ENCODE data around the gene ARID5B.

ARID5B gene

GRCh38 chr10:61923950-61924274, 22.4 kb downstream of the ARID5B start:
- no peak overlapping the region for H3K27ac ChIP-seq
- TF ChIP-seq, protein P1, sequence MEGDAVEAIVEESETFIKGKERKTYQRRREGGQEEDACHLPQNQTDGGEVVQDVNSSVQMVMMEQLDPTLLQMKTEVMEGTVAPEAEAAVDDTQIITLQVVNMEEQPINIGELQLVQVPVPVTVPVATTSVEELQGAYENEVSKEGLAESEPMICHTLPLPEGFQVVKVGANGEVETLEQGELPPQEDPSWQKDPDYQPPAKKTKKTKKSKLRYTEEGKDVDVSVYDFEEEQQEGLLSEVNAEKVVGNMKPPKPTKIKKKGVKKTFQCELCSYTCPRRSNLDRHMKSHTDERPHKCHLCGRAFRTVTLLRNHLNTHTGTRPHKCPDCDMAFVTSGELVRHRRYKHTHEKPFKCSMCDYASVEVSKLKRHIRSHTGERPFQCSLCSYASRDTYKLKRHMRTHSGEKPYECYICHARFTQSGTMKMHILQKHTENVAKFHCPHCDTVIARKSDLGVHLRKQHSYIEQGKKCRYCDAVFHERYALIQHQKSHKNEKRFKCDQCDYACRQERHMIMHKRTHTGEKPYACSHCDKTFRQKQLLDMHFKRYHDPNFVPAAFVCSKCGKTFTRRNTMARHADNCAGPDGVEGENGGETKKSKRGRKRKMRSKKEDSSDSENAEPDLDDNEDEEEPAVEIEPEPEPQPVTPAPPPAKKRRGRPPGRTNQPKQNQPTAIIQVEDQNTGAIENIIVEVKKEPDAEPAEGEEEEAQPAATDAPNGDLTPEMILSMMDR (IDR thresholded peaks at IDR 0.05) = no peak

DNA sequence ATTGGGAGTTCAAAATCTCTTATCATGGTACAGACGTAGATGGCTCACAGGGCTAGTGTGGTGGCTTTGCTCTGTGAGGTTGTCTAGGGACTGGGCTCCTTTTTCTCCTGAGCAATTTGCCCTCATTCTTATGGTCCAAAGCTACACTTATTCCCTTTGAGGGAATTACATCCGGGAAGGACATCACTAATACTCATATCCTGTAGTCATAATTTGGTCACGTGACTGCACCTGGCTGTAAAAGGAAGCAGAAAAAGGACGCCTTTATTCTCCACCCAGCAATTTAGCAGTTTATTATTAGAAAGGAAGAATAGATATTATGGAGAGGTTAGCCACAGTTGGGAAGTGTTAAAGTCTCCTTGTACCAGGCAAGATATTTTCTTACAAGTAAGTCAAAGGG, 28.1 kb downstream of the ARID5B start:
- H3K27me3 ChIP-seq = no peaks in the 10 kb centered on the region
- DNase-seq = no peak
- no peak overlapping the region for H3K4me3 ChIP-seq
- H3K36me3 ChIP-seq = no peaks in the 10 kb centered on the region
- TF ChIP-seq, protein P1 (IDR thresholded peaks at IDR 0.05) = no peak
- intact Hi-C loops (cut with DNase I; ENCODE audit: low total_unique reads) = no loop called here
- no peaks in the 10 kb centered on the region for H3K9me3 ChIP-seq
- peaks cover 0 to 20% (median 3%) of the 10 kb centered on the region in 4 donors for H3K4me1 ChIP-seq
- H3K27ac ChIP-seq = no peak overlapping the region

More at GRCh38 chr10:61923950-61924274, 22.4 kb downstream of the ARID5B start:
- Histone ChIP-seq H3K9me3 (no peaks in the 10 kb centered on the region), H3K36me3 (no peaks in the 10 kb centered on the region), H3K27me3 (no peaks in the 10 kb centered on the region), H3K4me3 (no peak overlapping the region), H3K4me1 (peaks cover 0 to 41% (median 9%) of the 10 kb centered on the region in 4 donors)
- DNase-seq = no peak
- intact Hi-C loops (cut with DNase I; ENCODE audit: low total_unique reads) = no loop called here

- Histone ChIP-seq H3K9me3 (no peaks in the 10 kb centered on the region), H3K4me3 (no peak overlapping the region), H3K4me1 (peaks cover 0 to 28% (median 3%) of the 10 kb centered on the region in 4 donors), H3K36me3 (no peaks in the 10 kb centered on the region), H3K27me3 (no peaks in the 10 kb centered on the region), H3K27ac (no peak overlapping the region)
- TF ChIP-seq, protein P1 (IDR thresholded peaks at IDR 0.05) = no peak
- DNase-seq = no peak
- intact Hi-C loops (cut with DNase I; ENCODE audit: low total_unique reads) = no loop called here
Observed at GRCh38 chr10:61931620-61932332, 30.3 kb downstream of the ARID5B start.

DNA sequence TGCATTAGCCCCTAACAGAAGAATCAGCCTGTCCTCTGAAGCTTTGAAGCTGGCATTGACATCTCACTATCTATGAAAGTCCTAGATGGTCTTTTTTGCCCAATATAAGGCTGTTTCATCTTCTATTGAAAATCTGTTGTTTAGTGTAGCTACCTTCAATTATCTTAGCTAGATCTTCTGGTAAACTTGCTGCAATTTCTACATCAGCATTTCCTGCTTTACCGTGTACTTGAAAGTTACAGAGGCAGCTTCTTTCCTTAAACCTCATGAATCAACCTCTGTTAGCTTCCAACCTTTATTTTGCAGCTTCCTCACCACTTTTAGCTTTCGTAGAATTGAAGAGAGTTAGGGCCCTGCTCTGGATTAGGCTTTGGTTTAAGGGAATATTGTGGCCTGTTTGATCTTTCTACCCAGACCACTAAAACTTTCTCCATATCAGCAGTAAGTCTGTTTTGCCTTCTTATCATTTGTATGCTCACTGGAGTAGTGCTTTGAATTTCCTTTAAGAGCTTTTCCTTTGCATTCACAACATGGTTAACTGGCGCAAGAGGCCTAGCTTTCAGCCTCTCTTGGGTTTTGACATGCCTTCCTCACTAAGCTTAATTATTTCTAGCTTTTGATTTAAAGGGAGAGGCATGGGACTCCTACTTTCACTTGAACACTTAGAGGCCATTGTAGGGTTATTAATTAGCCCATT, 32.5 kb downstream of the ARID5B start:
- no peak for DNase-seq
- Histone ChIP-seq H3K27ac (peak overlapping the region in 1 of 2 donors; percentile 69), H3K4me1 (peaks cover 0 to 39% (median 11%) of the 10 kb centered on the region in 4 donors), H3K36me3 (no peaks in the 10 kb centered on the region), H3K9me3 (no peaks in the 10 kb centered on the region), H3K4me3 (no peak overlapping the region), H3K27me3 (no peaks in the 10 kb centered on the region)
- TF ChIP-seq, protein P1 (IDR thresholded peaks at IDR 0.05) = no peak
- intact Hi-C loops (cut with DNase I; ENCODE audit: low total_unique reads) = no loop called here

- Histone ChIP-seq H3K4me3 (no peak overlapping the region), H3K27me3 (no peaks in the 10 kb centered on the region), H3K4me1 (peaks cover 0 to 50% (median 19%) of the 10 kb centered on the region in 4 donors), H3K36me3 (no peaks in the 10 kb centered on the region), H3K27ac (peak overlapping the region in 1 of 2 donors; percentile 69), H3K9me3 (no peaks in the 10 kb centered on the region)
- TF ChIP-seq, protein P1 (IDR thresholded peaks at IDR 0.05) = no peak
- intact Hi-C loops (cut with DNase I; ENCODE audit: low total_unique reads) = no loop called here
- DNase-seq = no peak
Observed at GRCh38 chr10:61935077-61935476, 33.6 kb downstream of the ARID5B start.

Measured in tibial artery (tissue), 4 donors.